NCI-H1105 treated with DMSO at 0.1 percent for 48 hours (cell line): ENCODE results near the gene RRAGB.
"Not testable (repeated sequence)": the region's sequence is repeated elsewhere in the genome, so short reads cannot be mapped to it uniquely, and the experiment has no call there.

Experiments used
- DNase-seq: peaks from one replicate; lab custom pipeline; 2025; lab: John Stamatoyannopoulos, UW

RRAGB gene, protein sequence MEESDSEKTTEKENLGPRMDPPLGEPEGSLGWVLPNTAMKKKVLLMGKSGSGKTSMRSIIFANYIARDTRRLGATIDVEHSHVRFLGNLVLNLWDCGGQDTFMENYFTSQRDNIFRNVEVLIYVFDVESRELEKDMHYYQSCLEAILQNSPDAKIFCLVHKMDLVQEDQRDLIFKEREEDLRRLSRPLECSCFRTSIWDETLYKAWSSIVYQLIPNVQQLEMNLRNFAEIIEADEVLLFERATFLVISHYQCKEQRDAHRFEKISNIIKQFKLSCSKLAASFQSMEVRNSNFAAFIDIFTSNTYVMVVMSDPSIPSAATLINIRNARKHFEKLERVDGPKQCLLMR

DNA sequence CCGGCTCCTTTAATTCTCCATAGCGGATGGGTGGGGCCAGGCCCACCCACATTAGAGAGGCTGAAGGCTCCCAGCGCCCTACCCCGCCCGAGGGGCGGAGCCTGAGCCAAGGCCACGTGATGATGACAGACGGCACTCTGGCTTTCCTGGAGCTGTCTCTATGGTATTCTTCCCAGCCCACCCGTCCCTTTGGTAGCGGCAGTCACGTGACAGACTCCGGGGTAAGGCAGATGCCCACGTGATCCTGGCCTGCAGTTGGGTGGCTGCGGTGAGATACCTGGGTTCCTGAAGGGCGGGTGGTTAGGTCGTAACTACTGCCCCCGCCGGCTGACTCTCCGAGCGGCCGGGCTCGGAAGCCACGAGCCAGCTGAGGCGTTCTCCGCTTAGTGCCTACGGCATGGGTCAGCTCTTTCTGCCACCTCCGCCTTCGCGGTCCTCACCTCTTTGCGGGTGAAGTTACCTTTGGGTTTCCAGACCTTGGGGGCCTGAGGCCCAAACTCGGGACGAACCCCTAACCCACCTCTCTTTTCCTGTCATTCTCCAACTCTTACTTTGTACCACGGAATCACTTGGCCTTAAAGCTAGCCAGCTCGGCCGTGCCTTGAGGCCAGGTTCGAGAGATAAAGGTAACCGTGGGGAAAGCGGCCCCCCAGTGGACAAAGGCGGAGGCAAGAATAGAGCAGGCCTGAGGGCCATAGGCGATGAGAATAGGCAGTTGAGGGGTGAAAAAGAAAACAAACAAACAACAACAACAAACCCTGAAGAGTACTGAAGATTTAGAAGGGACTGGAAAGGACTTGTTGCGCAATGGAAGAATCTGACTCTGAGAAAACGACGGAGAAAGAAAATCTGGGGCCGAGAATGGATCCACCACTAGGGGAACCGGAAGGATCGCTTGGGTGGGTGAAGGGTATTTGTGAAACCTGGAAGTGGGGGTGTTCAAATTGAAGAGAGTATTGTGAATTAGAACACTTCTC lies at the start of gene RRAGB:
Gene RRAGB, plus strand, starts transcription at position 229 of the 977 bp plus-strand sequence. Its CDS starts 579 bp downstream, at position 808.
- DNase-seq = peak; percentile 94

DNA sequence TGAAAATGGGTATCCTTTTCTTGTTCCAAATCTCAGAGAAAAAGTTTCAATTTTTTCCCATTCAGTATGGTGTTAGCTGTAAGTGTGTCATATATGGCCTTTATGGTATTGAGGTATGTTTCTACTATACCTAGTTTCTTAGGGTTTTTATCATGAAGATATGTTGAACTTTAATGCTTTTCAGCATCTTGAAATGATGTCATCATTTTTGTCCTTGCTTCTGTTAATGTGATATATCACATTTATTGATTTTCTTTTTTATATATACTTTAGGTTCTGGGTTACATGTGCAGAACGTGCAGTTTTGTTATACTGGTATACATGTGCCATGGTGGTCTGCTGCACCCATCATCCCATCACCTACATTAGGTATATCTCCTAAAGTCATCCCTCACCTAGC lies 49.5 kb upstream of the RRAGB start:
- DNase-seq = no peak

DNA sequence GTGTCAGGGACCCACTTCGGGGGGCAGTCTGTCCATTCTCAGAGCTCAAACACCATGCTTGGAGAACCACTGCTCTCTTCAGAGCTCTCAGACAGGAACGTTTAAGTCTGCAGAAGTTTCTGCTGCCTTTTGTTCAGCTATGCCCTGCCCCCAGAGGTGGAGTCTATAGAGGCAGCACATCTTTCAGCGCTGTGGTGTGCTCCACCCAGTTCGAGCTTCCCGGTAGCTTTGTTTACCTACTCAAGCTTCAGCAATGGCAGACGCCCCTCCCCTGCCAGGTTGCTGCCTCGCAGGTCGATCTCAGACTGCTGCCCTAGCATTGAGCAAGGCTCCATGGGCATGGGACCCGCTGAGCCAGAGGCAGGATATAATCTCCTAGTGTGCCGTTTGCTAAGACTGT lies 29.0 kb upstream of the RRAGB start:
- not testable (repeated sequence) for DNase-seq

DNA sequence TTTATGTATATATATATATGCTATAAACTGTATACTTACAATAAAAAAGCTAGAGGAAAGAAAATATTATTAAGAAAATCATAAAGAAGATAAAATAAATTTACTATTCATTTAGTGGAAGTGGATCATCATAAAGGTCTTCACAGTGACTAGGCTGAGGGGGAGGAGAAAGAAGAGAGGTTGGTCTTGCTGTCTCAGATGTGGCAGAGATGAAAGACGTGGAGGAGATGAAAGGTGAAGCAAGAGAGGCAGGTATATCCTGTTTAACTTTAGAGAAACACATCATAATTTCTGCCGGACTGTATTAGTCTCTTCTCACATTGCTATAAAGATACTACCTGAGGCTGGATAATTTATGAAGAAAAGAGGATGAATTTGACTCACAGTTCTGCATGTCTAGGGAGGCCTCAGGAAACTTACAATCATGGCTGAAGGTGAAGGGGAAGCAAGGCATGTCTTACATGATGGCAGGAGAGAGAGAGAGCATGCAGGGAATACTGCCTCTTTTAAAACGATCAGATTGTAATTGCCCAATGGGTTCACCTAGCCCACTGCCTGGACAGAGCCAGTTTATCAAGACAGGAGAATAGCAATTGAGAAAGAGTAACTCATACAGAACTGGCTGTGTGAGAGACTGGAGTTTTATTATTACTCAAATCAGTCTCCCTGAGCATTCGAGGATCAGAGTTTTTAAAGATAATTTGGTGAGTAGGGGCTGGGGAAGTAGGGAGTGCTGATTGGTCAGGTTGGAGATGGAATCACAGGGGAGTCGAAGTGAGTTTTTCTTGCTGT lies 22.1 kb upstream of the RRAGB start:
- DNase-seq = no peak

DNA sequence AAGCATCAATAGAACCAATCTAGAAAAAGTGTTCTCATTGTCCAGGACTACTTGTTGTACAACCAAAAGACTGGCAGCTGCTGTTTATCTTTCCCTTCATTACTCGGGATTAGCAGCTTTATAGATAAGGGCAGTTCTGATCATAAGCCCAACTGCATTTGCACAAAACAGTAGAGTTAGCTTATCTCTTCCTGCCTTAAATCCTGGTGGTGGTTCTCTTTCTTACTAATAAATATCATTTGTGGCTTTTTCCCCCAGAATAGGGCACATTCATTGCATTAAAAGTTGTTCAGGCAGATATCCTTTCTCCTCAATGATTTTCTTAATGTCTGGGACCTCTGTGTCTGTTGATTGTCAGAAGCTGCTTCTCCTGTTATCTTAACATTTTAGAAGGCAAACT lies 20.2 kb upstream of the RRAGB start:
- no peak for DNase-seq

DNA sequence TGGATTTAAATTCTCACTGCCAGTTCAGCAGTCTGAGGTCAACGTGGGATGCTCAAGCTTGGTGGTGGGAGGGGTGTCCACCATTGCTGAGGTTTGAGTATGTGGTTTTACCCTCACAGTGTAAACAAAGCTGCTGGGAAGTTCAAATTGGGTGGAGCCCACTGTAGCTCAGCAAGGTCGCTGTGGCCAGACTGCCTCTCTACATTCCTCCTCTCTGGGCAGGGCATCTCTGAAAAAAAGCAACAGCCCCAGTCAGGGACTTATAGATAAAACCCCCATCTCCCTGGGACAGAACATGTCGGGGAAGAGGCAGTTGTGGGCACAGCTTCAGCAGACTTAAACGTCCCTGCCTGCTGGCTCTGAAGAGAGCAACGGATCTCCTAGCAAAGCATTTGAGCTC lies 14.9 kb upstream of the RRAGB start:
- no peak for DNase-seq

DNA sequence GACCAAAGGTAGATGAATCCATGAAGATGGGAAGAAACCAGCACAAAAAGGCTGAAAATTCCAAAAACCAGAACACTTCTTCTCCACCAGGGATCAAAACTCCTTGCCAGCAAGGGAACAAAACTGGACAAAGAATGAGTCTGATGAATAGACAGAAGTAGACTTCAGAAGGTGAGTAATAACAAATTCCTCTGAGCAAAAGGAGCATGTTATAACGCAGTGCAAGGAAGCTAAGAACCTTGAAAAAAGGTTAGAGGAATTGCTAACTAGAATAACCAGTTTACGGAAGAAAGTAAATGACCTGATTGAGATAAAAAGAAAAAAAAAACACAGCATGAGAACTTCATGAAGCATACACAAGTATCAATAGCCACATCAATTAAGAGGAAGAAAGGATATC lies 14.1 kb upstream of the RRAGB start:
- DNase-seq = not testable (repeated sequence)

DNA sequence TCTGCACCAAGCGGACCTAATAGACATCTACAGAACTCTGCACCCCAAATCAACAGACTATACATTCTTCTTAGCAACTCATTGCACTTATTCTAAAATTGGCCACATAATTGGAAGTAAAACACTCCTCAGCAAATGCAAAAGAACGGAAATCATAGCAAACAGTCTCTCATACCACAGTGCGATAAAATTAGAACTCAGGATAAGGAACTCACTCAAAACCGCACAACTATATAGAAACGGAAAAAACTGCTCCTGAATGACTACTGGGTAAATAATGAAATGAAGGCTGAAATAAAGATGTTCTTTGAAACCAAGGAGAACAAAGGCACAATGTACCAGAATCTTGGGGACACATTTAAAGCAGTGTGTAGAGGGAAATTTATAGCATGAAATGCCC lies 12.5 kb upstream of the RRAGB start:
- not testable (repeated sequence) for DNase-seq

DNA sequence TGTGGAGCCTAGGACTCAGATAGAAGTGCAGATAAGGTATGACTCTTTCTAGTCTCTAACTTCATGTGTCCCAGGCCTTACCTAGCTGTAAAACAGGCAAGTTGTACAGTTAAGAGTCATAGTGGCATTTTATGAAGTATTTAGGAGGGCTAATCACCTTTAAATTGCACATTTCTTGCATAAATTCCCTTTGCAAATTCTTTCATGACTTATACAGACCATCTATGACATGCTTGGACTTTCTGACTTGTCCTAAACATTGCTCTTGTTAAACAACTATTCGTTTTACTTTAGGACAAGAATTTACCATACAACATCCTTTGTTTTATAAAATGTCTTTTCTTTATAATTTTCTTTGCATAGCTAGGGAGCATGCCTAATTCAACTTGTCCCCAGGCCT lies 7.8 kb upstream of the RRAGB start:
- DNase-seq = no peak

DNA sequence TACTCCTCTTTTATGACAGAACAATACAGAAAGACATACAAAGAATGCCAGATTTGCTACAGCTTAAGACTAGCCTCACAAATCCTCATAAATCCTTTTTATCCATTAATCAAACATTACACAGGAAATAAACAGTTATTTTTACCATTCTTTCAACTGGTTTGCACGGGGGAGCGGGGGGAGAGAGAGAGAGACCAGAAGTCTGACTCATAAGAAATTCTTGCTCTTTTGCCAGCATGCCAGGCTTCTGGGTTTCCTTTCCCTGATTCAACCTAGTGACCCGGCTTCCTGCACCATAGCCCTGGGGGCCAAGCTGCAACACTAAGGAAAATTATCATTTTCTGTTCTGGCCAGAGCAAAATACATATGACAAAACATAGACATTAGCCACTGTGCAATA lies 6.8 kb upstream of the RRAGB start:
- no peak for DNase-seq

DNA sequence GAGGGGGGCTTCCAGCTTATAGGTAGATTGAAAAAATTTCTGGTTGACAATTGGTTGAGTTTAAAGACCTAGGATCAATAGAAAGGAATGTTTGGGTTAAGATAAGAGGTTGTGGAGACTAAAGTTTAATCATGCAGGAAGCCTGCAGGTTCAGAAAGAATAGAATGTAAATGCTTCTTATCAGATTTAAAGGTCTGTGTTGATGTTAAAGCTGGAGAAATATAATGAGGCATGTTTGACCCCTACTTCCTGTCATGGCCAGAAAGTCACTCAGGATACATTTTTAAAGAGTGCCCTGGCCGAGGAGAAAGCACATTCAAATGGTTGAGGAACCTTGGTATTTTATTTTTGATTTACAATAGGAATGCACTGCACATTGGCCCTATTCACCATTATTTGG lies 3.9 kb upstream of the RRAGB start:
- no peak for DNase-seq

DNA sequence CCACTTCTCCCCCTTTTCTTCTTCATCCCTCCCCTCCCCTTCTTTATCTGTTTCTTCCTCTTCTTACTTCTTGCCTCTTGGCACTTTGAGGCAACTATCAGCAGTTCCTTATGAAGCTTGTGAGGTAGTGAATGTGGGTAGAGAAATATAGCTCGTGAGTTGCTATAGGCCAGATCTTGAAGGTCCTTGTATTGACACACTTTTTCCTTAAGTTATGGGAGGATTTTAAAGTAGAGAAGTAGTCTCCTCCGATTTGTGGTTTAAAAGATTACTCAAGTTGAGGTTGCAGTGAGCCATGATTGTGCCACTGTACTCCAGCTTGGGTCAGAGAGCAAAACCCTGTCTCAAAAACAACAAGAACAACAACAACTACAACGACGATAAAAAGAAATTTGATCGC lies 3.4 kb upstream of the RRAGB start:
- no peak for DNase-seq

DNA sequence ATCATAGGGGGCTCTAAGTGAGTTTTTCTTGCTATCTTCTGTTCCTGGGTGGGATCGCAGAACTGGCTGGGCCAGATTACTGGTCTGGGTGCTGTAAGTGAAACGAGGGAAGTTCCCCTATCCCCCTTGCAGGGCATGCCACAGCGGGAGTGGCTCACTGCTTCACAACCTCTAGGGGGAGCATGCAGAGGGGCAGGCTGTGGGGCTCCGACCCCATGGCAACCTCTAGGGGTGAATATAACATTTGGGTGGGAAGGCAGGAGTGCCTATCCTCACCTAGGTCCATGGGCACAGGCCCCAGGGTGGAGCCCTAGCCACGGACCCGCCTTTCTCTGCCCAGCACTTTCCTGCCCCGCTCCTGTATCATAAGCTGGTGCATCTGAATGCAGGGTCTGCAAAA lies 1.7 kb upstream of the RRAGB start:
- no peak for DNase-seq

DNA sequence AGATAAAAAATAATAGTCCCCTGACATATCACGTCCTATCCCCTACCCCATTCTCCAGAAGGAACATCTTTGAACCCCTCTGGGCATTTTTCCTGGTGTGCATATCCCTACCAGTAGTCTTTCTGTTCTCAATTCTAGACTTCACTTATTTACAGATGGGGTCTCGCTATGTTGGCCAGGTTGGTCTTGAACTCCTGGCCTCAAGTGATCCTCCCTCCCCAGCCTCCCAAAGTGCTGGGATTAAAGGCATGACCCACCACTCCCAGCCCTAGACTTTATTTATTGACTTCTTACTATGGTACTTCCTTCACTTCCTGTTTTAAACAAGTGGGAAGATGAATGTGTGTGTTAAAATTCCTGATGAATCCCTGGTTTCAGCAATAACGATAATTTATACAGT lies 612 bp upstream of the RRAGB start:
- DNase-seq = no peak

DNA sequence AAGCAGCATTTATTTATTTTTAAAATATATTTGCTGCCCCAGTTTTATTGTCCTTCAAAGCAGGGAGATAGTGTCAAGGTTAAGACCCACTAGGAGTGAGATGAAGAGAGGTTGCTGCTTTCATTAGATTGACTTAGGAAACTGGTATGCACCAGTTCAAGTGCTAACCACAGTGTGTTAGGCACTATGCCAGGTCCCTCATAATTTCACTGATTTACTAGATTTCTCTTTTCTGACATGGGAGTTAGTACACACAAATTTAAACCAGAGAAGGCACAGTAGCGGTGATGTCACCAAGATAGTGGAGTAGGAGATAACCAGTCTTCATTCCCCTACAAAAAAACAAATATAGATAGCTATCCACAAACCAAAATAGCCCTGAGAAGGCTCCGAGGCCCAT lies 14.3 kb downstream of the RRAGB start:
- no peak for DNase-seq

DNA sequence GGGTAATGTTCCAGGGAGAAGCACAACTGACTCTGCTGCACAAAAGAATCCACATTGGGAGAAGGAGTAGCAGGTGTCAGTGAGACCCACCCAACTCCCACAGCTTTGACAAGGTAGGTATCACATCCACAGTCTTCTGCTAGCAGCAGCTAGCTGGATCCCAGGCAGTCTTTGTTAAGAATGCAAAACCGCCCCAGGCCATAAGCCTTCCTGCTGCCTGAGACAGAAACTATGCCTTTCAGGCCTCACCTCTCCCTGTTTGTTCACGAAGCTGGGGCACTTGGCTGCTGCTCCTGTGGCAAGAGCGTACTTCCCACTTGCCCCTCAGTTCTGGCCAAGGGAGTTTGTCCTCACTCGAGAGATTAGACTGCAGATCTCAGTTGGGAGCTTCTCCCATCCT lies 21.4 kb downstream of the RRAGB start:
- DNase-seq = no peak

DNA sequence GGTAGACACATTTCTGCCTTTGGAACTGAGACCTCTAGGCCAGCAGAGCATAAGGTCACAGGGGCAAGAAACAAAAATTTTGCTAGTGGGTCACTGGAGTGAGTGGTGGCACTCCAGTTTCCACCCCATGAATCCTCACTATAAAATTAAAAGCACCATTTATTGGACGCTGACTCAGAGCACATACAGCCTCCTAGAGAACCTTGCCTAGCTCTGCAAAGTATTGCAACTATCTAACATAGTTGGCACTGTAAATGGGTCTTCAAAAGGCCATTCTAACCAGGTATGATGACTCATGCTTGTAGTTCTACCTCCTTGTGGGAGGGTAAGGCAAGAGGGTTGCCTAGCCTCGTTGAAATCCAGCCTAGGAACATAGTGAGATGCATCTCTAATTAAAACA lies 25.1 kb downstream of the RRAGB start:
- no peak for DNase-seq

DNA sequence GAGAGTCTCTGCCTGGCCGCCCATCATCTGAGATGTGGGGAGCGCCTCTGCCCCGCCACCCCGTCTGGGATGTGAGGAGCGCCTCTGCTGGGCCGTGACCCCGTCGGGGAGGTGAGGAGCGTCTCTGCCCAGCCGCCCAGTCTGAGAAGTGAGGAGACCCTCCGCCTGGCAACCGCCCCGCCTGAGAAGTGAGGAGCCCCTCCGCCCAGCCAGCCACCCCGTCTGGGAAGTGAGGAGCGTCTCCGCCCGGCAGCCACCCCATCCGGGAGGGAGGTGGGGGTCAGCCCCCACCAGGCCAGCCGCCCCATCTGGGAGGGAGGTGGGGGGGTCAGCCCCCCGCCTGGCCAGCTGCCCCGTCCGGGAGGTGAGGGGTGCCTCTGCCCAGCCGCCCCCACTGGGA lies 30.9 kb downstream of the RRAGB start:
- not testable (repeated sequence) for DNase-seq

DNA sequence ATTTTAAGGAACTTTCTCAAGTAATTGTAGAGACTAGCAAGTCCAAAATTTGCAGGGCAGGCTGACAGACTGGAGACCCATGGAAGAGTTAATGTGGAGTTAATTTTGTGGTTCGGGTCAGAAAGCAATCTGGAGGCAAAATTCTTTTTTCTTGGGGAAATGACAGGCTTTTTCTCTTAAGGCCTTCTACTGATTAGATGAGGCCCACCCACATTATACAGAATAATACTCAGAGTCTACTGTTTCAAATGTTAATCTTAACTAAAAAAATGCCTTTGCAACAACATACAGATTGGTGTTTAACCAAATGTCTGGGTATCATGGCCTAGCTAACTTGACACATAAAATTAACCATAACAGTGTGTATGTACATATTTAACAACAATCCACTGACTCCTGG lies 32.7 kb downstream of the RRAGB start:
- no peak for DNase-seq

DNA sequence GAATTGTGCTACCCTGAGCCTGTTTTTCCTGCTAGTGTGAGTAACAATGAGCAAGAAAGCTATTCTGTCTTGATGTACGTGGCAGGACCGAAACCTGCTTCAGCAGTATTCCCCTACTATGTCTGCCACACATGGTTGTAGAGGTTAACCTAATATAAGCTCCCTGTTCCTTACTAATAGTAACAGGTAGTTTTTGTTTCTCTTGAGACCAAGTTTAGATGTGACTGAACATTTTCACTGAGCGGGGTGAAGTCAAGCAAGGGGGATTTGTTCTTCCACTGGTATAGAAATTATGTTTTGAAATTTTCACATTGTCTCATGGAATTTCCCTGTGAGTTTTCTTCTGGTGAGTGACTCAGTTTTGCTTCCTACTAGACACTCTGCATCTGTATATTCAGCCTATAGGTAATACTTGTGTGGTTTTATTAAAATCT lies 37.3 kb downstream of the RRAGB start:
- no peak for DNase-seq

DNA sequence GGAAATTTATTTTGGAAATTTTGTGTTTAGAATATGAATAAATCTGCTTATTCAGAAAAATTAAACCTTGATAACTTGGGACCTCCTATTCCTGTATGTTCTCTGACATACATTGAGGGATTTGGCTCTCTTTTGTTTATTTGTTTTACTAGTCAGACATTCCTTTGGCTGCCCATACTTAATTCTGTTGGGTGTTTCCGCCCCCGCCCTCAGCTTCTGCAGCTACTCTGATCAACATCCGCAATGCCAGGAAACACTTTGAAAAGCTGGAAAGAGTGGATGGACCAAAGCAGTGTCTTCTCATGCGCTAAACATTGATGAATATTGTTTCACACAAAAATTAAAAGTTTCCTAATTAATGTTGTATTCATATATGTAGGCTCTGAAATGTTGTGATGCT lies 40.5 kb downstream of the RRAGB start:
- DNase-seq = no peak

DNA sequence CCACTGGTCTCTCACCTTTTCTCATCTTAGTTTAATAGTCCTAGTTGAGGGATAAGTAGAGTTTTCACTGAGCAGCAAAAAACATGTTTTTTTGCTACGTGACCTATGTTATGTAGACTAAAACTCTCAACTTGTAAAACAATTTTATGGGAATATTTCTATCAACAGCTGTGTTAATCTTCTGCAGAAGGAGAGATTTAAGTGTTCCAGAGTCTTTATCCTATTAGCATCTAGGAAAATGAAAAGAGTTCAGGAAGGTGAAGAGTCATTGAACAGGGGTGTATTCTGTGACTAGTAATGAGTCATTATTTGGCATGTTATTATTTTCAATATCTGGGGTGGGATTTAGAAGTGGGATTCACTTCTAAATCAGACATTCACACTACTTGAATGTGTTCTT lies 41.9 kb downstream of the RRAGB start:
- DNase-seq = no peak
